Subcutaneous adipose tissue (tissue), 4 donors: ENCODE results near the gene PCBD2. TPM values are rescaled to one million over a fixed set of nuclear protein-coding genes. Genes with fewer than 3 reads are reported as not detected.

Experiments used
- total RNA-seq, 4 donors: library from RNA; depleted of rRNA; stranded (reverse); fragments of >200 nt; gene quantifications; one replicate each; pipeline ENCODE4 v1.1.0, GENCODE V29; 2016
- TF ChIP-seq, protein P1 (sequence below): fragments of 450-650 bp; IDR thresholded peaks from one replicate; pipeline ENCODE4 v1.5.1; 2016; ENCODE audit warnings: low read depth, mild to moderate bottlenecking, control low read depth, antibody characterized with exemption, moderate library complexity

PCBD2 gene
- total RNA-seq, 4 donors from 2014 or later: 4.6 to 7.5 (median 6.6) TPM

DNA sequence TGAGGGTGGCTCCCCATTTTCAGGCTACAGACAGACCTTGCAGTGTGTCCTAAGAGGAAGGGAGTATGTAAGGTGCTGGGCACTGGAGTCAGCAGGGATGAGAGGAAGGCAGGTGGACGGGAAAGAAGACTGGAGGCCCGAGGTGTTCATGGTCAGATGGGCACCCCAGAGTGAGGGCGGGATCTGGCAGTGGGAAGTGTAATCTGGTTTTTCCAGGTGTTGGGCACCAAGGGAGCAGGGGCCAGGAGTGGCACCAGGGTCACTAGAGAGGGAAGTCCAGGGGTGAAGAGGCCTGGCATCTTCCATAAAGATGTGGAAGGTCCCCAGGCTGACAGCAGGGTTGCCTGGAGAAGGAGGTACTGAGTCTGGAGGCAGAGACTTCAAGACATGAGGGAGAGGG lies 99.4 kb downstream of the PCBD2 start:
- TF ChIP-seq, protein P1, sequence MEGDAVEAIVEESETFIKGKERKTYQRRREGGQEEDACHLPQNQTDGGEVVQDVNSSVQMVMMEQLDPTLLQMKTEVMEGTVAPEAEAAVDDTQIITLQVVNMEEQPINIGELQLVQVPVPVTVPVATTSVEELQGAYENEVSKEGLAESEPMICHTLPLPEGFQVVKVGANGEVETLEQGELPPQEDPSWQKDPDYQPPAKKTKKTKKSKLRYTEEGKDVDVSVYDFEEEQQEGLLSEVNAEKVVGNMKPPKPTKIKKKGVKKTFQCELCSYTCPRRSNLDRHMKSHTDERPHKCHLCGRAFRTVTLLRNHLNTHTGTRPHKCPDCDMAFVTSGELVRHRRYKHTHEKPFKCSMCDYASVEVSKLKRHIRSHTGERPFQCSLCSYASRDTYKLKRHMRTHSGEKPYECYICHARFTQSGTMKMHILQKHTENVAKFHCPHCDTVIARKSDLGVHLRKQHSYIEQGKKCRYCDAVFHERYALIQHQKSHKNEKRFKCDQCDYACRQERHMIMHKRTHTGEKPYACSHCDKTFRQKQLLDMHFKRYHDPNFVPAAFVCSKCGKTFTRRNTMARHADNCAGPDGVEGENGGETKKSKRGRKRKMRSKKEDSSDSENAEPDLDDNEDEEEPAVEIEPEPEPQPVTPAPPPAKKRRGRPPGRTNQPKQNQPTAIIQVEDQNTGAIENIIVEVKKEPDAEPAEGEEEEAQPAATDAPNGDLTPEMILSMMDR: no peak

DNA sequence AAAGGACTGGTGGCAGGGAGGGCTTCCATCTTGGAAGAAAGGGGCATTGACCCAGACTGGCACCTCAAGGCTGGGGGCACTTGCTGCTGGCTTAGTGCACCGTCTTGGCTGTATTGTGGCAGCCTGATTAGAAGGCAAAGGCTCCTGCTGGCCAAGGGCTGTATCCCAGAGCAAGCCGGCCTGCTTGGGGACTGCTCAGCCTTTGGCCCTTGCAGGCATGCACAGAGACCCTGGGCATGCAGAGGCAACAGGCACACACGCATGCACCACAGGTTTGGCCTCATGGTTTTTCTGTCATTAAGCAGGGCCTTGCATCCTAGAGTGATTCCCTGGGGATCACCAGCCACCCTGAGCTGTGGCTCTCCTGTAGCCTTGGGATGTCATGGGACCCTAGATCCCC lies 100.1 kb downstream of the PCBD2 start:
- TF ChIP-seq, protein P1: no peak

DNA sequence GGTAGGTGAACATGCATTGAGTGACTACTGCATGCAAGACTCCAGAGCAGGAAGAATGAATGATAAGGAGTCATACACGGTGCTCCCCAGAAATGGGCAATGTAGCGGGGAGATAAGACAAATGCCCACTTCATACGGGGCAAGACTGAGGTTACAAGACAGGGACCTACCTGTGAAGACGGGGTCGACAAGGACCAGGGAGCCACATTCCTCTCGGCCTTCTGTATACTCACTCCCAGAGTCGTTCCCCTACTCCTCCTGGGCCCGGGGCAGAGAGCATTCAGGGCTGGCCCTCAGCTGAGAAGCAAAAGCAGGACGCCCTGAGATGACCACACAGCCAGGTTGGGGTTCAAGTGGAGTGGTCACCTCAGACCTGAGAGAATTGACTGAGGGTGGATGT lies 102.4 kb downstream of the PCBD2 start:
- TF ChIP-seq, protein P1: no peak

DNA sequence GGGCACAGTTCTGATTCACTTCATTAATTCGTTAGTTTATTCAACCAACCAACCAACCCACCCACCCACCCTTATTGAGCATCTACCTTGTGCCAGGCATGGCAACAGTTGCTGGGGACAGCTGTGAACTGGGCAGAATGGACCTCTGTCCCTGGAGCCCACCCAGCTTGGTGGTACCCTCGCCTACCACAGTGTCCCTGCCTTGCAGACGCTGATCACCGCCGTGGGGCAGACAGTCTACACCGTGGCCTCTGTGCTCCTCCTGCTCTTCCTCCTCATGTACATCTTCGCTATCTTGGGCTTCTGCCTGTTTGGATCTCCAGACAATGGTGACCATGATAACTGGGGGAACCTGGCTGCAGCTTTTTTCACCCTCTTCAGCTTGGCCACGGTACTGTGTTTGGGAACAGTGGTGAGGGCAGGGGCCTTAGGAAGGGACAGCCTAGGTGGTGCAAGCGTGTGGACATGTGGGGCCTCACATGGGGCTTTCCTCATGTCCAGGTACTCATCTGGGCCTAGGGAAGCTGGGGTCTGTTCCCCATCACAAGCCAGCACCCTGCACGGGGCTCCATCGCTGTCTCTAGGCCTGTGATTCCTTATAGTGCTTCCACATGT lies 102.9 kb downstream of the PCBD2 start:
- TF ChIP-seq, protein P1: no peak

DNA sequence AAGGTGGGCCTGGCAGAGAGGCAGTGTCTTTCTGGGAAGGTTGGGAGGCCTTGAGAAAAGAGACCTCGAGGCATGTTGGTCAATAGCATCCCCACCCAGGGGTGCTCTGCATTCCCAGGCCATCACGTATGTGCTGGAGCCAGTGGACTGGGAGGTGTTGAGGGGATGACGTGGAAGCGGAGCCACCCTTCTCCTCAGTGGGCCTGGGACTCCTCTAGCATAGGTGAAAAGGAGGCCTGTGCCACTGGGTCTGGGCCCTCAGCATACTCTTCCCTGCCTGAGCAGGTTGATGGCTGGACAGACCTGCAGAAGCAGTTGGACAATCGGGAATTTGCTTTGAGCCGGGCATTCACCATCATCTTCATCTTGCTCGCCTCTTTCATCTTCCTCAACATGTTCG lies 103.6 kb downstream of the PCBD2 start:
- TF ChIP-seq, protein P1: no peak

DNA sequence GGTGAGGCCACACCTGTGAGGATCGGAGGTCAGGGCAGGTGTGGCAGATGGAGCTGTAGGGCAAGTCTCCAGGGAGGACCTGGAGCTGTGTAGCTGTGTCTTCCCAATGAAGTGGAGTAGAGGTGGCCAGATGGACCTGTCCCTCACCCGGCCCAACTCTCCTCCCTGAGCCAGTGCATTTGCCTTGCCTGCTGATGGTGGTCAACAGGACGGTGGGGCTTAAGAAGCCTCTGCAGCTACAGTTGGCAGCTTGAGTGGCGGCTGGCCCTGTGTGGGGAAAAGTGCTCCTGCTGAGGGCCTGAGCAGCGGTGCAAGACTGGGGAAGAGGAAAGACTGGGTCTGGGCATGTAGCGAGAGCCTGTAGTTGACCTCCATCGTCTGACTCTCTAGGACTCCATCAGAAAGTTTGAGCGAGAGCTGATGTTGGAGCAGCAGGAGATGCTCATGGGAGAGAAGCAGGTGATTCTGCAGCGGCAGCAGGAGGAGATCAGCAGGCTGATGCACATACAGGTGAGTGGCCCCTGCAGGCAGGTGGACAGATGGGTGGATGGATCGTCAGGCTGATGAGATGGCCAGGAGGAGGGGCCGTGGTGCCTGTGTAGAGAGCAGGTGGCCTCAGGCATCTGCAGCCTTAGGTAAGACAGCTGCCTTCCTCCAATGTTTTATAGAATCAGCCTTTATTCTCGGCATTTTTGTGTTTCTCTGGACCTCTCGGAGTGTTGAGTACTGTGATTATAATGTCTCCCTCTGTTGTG lies 104.2 kb downstream of the PCBD2 start:
- TF ChIP-seq, protein P1: no peak

DNA sequence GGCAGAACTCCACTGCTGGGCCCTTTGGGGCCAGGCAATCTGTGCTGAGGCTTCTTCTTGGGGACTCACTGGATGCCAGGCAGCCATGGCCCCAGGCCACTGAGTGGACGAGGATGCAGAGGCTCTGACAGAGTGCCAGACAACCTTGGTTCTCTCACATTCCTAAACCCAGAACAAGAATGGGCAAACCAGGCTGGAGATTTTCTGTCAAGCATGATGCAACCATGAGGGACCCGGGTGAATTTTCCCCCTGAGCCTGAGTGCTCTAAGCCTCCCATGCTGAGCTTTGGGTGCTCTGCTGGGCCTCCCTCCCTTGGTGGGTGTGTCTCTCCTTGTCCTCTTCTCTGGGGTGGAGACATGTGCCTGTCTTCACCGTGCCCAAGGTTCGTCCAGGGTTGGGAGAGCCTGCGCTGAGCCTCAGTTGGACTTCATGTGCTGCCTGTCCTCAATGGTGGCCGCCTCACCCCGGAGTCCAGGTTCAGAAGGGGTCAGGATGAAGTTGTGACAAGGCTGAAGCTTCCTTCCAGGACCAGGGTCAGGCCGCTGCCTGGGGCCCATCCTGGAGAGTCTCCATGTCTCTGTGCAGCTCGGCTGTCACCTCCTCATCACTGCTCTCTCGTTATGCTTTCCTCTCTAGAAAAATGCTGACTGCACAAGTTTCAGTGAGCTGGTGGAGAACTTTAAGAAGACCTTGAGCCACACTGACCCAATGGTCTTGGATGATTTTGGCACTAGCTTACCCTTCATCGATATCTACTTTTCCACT lies 105.0 kb downstream of the PCBD2 start:
- TF ChIP-seq, protein P1: no peak
